Subcutaneous abdominal adipose tissue (tissue), 5 donors: ENCODE results near the gene TBCE.

ENCODE experiments used
- H3K27ac ChIP-seq: one replicate; pipeline ENCODE4 v1.7.0; 2013; ENCODE audit warnings: low read depth, mild to moderate bottlenecking, inconsistent platforms, low read length, moderate library complexity
- H3K27me3 ChIP-seq, 5 donors: one replicate each; pipeline ENCODE4 v1.7.0; 2013; ENCODE audit warnings: low read length in 5 of 5, inconsistent platforms in 1 of 5; ENCODE audit not compliant: control insufficient read depth in 5 of 5, insufficient read depth in 4 of 5
- H3K36me3 ChIP-seq, 5 donors: one replicate each; pipeline ENCODE4 v1.7.0; 2013; ENCODE audit warnings: low read length in 5 of 5; ENCODE audit not compliant: control insufficient read depth in 5 of 5, insufficient read depth in 5 of 5
- H3K4me1 ChIP-seq, 5 donors: one replicate each; pipeline ENCODE4 v1.7.0; 2013; ENCODE audit warnings: low read length in 5 of 5, mild to moderate bottlenecking in 3 of 5, moderate library complexity in 1 of 5; ENCODE audit not compliant: control insufficient read depth in 5 of 5, insufficient read depth in 5 of 5
- H3K4me3 ChIP-seq, 5 donors: one replicate each; pipeline ENCODE4 v1.7.0; 2013; ENCODE audit warnings: low read length in 5 of 5, low read depth in 1 of 5
- H3K9ac ChIP-seq, 5 donors: one replicate each; pipeline ENCODE4 v1.7.0; 2013; ENCODE audit warnings: low read length in 5 of 5, mild to moderate bottlenecking in 4 of 5, moderate library complexity in 3 of 5
- H3K9me3 ChIP-seq, 5 donors: one replicate each; pipeline ENCODE4 v1.7.0; 2013; ENCODE audit warnings: low read length in 5 of 5; ENCODE audit not compliant: control insufficient read depth in 5 of 5
- donor health status: healthy.
- donor health status: healthy.
- donor health status: healthy.
- donor health status: healthy.
- donor health status: healthy.

The TBCE gene, protein sequence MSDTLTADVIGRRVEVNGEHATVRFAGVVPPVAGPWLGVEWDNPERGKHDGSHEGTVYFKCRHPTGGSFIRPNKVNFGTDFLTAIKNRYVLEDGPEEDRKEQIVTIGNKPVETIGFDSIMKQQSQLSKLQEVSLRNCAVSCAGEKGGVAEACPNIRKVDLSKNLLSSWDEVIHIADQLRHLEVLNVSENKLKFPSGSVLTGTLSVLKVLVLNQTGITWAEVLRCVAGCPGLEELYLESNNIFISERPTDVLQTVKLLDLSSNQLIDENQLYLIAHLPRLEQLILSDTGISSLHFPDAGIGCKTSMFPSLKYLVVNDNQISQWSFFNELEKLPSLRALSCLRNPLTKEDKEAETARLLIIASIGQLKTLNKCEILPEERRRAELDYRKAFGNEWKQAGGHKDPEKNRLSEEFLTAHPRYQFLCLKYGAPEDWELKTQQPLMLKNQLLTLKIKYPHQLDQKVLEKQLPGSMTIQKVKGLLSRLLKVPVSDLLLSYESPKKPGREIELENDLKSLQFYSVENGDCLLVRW

DNA sequence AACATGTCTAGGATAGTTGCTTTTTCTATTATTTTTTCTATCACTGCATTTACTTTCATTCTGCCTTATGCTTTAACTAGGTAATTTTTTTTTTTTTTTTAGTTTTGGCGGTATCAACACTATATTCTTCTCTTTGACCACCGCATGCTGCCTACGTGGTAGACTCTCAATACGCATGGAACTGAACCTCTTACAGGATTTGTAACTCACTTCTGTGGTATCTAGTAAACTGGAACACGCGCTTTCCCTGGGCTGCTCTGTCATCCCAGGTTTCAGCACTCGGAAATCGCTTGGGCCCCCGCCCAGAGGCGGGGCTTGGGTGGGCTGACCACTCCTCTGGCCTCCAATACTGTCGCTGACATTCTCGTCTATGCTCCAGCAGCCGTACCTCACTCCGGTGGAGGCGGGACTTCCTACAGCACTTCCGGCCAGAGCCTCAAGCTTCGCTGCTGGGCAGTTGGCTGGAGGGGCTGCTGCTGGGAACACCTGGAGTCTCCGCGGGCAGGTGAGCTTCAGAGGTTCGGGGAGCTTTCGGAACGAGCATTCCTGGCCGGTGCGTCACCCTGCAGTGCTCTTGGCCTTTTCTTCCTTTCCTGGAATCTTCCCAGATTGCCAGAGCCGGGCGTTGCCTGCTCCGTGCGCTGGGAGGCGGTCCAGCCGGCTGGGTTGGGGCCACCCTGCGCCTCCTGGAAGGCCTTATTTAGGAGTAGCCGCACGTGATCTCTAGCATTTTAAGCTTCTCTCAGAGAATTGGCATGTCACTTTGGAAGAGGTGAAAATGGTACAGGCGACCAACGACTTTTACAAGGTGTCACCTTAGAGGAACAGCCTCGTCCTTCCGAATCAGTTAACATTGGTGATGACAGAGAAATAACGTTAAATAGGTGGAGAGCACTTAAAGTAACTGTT lies at the start of gene TBCE:
Gene TBCE, plus strand, starts transcription at position 428 of the 909 bp plus-strand sequence. CDS start 12,623 bp downstream, outside the sequence.
- H3K4me1 ChIP-seq: peaks cover 0 to 16% (median 7%) of the 10 kb centered on the region in 5 donors
- H3K9me3 ChIP-seq: no peaks in the 10 kb centered on the region
- no peaks in the 10 kb centered on the region for H3K27me3 ChIP-seq
- peak within 1 kb of the TSS; percentile 60 to 85 (median 82) for H3K9ac ChIP-seq
- peaks cover 0 to 2% (median 0%) of the 10 kb centered on the region in 5 donors for H3K36me3 ChIP-seq
- peak within 1 kb of the TSS; percentile 68 for H3K27ac ChIP-seq
- peak within 1 kb of the TSS; percentile 78 to 96 (median 95) for H3K4me3 ChIP-seq

DNA sequence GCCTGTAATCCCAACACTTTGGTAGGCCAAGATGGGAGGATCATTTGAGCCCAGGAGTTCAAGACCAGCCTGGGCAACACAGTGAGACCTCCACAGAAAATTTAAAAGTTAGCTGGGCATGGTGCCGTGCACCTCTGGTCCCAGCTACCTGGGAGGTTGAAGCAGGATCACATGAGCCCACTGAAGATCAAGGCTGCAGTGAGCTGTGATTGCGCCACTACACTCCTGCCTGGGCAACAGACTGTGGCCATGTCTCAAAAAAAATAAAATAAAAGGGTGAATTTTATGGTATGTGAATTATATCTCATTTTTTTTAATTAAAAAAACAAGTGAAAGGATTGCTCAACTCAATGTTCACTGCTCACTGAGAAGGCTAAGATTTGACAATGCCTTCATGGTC lies 48.0 kb upstream of the TBCE start:
- Histone ChIP-seq H3K27me3 (no peaks in the 10 kb centered on the region), H3K27ac (no peak overlapping the region), H3K4me1 (peaks cover 0 to 9% (median 5%) of the 10 kb centered on the region in 5 donors), H3K4me3 (no peak overlapping the region), H3K36me3 (peaks cover 3 to 18% (median 9%) of the 10 kb centered on the region in 5 donors), H3K9ac (no peak overlapping the region), H3K9me3 (no peaks in the 10 kb centered on the region)

DNA sequence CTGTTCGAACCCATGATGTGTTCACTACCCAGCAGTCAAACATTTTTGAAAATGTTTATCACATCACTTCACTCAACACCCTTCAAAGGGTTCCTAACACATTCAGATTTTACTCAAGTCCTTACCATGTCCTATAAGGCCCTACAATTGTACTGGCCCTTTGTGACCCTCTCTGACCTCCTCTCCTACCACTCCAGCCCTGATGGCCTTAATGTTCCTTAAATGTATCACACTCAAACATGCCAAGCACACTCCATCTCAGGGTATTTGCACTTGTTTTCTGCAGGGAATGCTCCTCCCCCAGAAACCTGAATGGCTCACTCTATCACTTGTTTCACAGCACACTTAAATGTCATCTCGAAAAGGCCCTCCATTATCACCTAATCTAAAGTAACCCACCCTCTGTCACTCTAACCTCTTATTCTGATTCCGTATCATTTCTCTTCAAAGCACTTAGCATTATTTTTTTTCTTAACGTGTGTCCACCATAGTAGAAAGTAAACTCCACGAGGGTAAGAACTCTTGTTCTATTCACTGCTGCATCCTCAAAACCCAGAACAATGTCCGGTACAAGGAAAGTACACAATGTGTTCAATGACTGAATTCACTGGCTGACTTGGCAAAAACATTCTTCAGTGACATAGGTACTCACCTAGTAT lies 46.6 kb upstream of the TBCE start:
- peaks cover 3 to 18% (median 9%) of the 10 kb centered on the region in 5 donors for H3K36me3 ChIP-seq
- H3K9me3 ChIP-seq: no peaks in the 10 kb centered on the region
- no peak overlapping the region for H3K9ac ChIP-seq
- no peak overlapping the region for H3K27ac ChIP-seq
- H3K4me3 ChIP-seq: no peak overlapping the region
- peaks cover 0 to 19% (median 12%) of the 10 kb centered on the region in 5 donors for H3K4me1 ChIP-seq
- H3K27me3 ChIP-seq: no peaks in the 10 kb centered on the region

DNA sequence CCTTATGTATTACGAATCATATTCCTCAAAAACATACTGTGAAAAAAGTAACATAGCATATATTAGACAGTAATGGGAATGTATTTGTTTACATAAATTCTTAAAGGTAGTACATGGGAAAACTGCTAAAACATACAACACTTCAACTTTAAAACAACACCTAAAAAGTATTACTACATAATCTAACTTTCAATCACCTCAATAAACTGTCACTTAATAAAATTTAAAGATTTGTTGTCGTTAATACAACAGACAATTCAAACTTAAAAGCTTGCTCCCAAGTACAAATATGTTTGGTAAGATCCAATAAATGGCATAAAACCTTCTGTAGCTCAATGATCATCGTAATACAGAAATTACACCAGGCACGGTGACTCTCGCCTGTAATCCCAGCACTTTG lies 42.9 kb upstream of the TBCE start:
- Histone ChIP-seq H3K9ac (peak overlapping the region in 2 of 5 donors; percentile 35), H3K9me3 (no peaks in the 10 kb centered on the region), H3K27ac (no peak overlapping the region), H3K27me3 (peaks cover 0 to 4% (median 0%) of the 10 kb centered on the region in 5 donors), H3K4me1 (peaks cover 5 to 27% (median 27%) of the 10 kb centered on the region in 5 donors), H3K36me3 (peaks cover 0 to 8% (median 3%) of the 10 kb centered on the region in 5 donors), H3K4me3 (no peak overlapping the region)

DNA sequence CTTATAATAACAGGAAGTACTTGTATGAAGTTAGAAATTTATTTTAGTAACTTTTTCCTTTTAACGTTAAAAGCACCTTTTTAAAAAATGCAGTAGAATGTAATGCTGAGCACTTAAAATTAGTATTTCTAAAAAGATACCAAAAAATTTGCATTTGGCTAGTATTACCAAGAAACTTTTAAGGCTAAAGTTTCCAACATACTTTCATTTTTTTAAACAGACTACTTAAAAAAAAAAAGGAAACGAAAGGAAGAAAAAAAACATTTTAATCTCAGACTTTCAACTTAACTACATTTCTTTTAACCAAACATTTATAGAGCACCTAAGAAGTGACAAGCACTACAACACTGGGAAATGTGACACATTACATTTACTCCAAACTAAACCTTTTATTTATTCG lies 42.1 kb upstream of the TBCE start:
- Histone ChIP-seq H3K4me3 (peak overlapping the region in 1 of 5 donors; percentile 44), H3K27ac (peak overlapping the region; percentile 37), H3K27me3 (peaks cover 0 to 4% (median 0%) of the 10 kb centered on the region in 5 donors), H3K36me3 (peaks cover 0 to 5% (median 3%) of the 10 kb centered on the region in 5 donors), H3K9ac (peak overlapping the region in 3 of 5 donors; percentile 35 to 82 (median 56)), H3K9me3 (no peaks in the 10 kb centered on the region), H3K4me1 (peaks cover 5 to 35% (median 34%) of the 10 kb centered on the region in 5 donors)

DNA sequence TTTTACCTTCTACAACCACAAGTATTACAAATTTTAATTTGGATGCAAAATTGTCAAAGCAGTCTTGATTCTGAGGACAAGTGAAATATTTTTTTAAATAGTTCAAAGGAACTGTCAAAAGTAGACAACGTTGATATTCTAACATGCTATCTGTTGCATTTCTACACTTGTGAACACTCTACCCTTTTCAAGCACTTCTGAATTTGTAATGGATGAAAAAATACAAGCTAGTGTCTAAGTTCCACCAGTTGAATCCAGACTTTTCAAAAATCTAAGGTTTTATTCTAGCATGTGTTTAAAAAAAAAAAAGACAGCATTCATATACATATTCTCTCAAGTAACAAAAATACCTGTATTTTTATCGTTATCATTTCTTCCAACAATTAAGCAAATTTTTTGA lies 41.4 kb upstream of the TBCE start:
- Histone ChIP-seq H3K9ac (peak overlapping the region in 3 of 5 donors; percentile 62 to 100 (median 95)), H3K27ac (peak overlapping the region; percentile 95), H3K4me1 (peaks cover 5 to 42% (median 38%) of the 10 kb centered on the region in 5 donors), H3K9me3 (no peaks in the 10 kb centered on the region), H3K27me3 (peaks cover 0 to 4% (median 0%) of the 10 kb centered on the region in 5 donors), H3K36me3 (peaks cover 0 to 3% (median 0%) of the 10 kb centered on the region in 5 donors), H3K4me3 (peak overlapping the region in 4 of 5 donors; percentile 11 to 95 (median 91))

DNA sequence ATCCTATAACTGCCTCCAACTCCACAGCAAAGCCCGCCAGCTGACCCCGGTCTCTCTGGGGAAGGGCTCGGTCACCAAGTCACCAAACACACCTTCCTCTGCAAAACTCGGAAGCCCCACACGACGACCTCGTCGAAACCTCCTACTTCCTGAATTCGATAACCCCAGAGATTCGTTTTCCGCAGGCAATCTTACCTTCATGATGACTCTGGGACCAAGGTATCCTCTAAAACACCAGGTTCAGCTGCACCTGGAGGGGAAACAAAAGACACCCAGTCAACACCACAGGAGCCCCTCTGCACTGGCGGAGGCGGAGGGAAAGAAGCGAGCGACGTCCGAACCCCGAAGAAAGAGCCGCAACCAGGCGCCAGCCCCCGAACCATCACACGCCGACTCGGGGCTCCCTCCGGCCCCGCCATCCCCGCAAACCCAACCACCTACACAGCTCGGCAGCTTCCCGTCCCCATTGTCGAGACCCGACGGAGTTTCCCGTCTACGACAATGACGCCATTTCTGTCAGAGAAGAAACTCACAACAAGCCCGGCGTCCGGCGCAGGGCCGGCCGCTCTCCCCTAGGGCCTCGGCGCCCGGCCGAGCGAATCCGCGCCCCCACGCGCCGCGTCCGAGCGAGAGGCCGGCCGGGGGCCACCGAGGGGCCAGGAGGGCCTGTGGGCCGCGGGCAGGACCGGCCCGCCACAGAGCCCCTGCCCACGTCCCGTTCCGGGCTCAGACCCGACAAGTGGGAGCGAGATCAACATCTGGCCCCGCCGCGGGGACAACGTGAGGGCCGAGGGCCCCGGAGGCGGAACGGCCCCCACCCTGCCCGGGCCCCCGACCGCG lies 40.3 kb upstream of the TBCE start:
- peaks cover 5 to 51% (median 42%) of the 10 kb centered on the region in 5 donors for H3K4me1 ChIP-seq
- H3K36me3 ChIP-seq: no peaks in the 10 kb centered on the region
- H3K9ac ChIP-seq: peak overlapping the region; percentile 87 to 100 (median 97)
- peak overlapping the region; percentile 95 for H3K27ac ChIP-seq
- peaks cover 0 to 4% (median 0%) of the 10 kb centered on the region in 5 donors for H3K27me3 ChIP-seq
- H3K9me3 ChIP-seq: no peaks in the 10 kb centered on the region
- peak overlapping the region; percentile 89 to 96 (median 93) for H3K4me3 ChIP-seq

DNA sequence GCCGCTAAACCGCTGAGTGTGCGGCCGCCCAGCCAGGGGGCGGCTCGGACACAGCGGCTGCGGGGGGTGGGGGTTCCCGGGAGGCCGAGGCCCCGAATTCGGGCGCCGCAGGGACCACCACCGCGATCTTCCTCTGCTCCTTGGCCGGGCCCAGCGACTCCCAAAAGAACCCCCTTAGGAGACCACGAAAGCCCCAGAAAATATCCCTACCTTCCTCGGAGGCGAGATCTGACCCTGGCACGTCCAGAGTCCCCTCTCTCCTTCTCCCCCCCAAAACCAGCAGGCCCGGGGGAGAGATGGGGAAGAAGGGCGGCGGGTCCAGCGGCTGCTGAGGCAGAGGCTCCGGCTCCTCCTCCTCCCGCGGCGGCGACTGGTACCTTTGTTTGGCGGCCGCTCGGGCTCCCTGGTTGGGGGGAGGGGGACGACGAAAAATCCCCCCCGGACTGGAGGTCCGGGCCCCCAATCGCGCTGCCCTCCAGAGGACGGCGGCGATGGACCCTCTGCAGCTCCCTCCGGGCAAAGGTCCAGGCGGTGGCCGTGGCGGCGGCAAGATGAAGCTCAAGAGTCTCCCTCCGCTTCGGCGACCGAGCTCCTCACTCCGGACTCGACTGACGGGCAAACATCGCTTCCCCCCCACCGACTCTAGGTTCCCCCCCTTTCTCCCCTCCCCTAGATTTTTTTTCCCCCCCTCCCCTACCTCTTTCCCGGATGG lies 39.5 kb upstream of the TBCE start, which contains the start of gene ARID4B:
Gene ARID4B, minus strand, starts transcription at position 621 of the 712 bp plus-strand sequence. CDS start 1,260 bp downstream, outside the sequence.
- H3K27me3 ChIP-seq: peaks cover 0 to 4% (median 0%) of the 10 kb centered on the region in 5 donors
- peaks cover 5 to 53% (median 47%) of the 10 kb centered on the region in 5 donors for H3K4me1 ChIP-seq
- no peaks in the 10 kb centered on the region for H3K9me3 ChIP-seq
- H3K4me3 ChIP-seq: peak within 1 kb of the TSS; percentile 89 to 99 (median 93)
- H3K27ac ChIP-seq: peak within 1 kb of the TSS; percentile 95
- H3K36me3 ChIP-seq: no peaks in the 10 kb centered on the region
- H3K9ac ChIP-seq: peak within 1 kb of the TSS; percentile 95 to 100 (median 97)
